GM12875 (cell line): Measurements from ENCODE around the gene GPR160.
A peak's percentile ranks its signal among the peaks of the same experiment; 100 is the strongest.

Source experiments
- H3K4me3 ChIP-seq: one replicate; pipeline ENCODE4 v1.5.1; 2011; ENCODE audit warnings: low read depth, low read length, control low read depth
- TF ChIP-seq, protein P1 (sequence below): IDR thresholded peaks from 2 replicates; pipeline ENCODE4 v1.5.1; 2011; ENCODE audit warnings: low read depth, mild to moderate bottlenecking, control low read depth, inconsistent platforms, low read length, moderate library complexity, borderline replicate concordance; ENCODE audit not compliant: insufficient read depth

GPR160 gene

DNA sequence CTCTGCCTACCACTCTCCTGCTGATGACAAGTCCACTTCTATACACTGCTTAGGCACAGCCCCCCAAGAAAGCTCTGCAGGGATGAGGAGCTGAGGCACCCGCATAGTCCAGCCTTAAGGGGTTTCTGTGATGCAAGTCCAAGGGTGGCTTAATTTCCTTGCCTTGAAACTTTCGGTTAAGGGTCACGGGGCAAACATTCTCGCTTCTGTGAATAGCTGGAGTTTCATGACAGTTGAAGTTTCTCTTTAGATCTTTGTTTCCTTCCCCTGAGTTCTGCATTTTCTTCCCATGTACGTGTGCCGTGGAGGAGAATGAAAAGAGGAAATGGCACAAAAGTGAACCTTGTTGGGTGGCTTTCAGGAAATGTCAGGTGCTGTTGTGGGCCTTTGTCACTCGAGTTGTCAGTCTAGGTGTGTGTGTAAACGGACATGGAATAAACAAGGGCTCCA lies 7.0 kb downstream of the GPR160 start:
- TF ChIP-seq, protein P1, sequence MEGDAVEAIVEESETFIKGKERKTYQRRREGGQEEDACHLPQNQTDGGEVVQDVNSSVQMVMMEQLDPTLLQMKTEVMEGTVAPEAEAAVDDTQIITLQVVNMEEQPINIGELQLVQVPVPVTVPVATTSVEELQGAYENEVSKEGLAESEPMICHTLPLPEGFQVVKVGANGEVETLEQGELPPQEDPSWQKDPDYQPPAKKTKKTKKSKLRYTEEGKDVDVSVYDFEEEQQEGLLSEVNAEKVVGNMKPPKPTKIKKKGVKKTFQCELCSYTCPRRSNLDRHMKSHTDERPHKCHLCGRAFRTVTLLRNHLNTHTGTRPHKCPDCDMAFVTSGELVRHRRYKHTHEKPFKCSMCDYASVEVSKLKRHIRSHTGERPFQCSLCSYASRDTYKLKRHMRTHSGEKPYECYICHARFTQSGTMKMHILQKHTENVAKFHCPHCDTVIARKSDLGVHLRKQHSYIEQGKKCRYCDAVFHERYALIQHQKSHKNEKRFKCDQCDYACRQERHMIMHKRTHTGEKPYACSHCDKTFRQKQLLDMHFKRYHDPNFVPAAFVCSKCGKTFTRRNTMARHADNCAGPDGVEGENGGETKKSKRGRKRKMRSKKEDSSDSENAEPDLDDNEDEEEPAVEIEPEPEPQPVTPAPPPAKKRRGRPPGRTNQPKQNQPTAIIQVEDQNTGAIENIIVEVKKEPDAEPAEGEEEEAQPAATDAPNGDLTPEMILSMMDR = no peak
- peak overlapping the region; percentile 6 for H3K4me3 ChIP-seq

DNA sequence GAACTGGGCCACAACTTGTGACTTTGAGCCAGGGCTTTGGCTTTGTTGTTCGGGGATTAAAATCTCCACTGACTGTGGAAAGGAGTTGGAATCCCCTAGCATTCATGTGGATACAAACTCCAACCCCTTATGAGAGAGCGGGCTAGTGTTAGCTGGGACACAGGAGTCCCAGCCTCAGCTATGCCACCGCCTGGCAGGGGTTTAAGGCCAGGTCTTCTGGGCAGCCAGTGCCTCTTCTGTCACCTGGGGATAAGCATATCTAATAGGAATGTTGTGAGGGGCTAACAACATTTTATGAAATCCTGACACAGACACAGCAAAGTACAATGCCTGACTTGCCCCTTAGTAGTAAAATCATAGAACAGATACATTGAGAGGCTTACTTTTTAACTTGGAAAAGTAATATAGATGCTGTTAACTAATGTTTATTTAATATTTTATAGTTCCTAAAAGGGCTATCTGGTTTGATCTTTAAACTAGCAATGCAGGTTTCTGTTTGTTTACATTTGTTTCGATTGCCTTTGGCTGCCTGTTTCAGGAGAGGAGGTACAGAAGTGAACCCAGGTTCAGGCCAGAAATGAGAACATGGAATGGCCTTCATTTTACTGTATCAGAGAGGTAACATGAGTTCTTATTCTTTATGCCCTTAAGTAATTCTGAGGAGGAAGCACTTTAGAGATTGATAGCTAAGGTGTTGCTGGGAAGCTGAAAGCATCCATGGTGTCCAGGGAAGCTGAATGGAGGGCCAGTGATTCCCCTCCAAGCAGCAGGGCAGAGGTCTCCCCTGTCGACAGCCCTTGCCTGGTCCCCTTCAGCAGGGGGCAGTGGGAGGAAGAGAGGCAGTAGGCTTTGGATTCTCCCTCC lies 8.7 kb downstream of the GPR160 start:
- TF ChIP-seq, protein P1 = no peak
- H3K4me3 ChIP-seq = no peak overlapping the region

DNA sequence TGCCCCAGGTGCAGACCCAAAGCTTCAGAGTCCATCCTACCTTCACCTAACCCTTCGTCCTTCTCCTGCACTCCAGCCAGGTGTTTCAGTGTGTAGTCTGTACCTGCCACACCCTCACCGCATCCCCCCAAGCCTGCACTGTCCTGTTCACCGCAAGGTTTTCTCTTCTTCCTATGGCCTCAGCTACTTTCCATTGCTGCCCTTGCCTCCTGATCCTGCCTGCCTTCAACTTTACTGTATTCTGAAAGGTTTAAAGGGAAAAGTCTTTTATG lies 9.3 kb downstream of the GPR160 start:
- no peak overlapping the region for H3K4me3 ChIP-seq

DNA sequence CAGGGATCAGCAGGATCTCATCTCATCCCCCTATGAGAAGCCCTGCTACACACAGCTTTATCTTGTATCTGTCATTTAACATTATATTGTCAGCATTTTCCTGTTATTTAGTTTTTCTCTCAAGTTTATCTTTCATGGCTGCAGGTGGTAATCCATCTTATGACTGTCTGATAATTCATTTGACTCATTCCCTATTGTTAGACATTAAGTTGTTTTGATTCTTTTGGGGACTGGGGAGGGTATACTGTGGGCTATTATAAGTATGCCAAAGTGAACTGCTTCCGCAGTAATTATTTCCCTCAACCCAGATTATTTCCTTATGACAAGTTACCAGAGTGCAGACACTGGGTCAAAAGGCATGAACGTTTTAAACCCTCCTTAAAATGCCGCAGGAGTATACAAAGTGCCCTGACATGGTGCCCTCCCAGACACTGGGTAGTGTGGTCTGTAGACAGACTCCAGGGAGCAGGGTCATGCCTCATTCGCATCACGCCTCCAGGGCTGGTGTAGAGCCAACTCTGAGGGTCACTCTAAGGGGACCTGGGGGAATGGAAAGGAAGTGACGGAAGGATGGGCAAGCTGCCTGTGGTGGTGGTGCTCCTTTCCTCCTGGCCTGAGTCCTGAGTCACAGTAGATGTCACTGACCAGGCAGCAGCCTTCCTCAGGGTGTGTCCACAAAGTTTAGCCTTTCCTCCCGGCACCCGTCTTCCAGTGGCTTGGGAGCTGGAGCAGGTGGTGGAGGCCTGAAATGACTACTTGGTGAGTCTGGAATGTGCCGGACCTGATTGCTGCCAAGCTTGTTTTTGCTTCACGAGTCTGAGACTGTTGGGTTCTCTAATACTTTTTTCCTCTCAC lies 11.6 kb downstream of the GPR160 start:
- no peak overlapping the region for H3K4me3 ChIP-seq
- TF ChIP-seq, protein P1 = no peak

More for the DNA sequence above, 9.3 kb downstream of the GPR160 start:
- TF ChIP-seq, protein P1 = no peak

DNA sequence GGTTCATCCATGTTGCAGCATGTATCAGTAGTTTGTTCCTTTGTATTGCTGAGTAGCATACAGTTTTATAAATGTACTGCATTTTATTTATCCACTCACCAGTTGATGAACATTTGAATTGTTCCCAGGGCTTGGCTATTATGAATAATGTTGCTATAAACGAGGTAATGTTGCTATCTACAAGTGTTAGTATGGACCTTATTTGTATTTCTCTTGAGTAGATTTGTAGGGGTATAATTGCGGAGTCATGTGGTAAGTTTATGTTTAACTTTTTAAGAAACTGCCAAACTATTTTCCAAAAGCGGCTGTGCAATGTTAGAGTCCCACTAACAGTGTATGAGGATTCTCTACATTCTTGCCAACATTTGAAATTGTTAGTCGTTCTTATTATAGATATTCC lies 13.0 kb downstream of the GPR160 start:
- H3K4me3 ChIP-seq = no peak overlapping the region
- TF ChIP-seq, protein P1 = no peak

DNA sequence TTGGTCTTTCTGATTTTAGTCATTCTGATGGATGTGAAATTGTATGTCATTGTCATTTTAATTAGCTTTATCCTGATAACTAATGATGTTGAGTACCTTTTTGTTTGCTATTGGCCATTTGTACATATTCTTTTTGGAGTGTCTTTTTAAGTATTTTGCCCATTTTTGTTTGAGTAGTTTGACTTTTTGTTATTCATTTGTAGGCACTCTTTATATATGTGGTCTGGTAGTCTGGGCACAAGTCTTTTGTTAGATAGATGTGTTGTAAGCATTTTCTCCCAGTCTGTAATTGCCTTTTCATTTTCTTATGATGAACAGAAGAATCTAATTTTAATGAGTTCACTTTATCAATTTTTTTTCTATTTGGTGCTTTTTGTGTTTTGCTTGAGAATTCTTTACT lies 14.6 kb downstream of the GPR160 start:
- TF ChIP-seq, protein P1 = no peak
- no peak overlapping the region for H3K4me3 ChIP-seq
